Measurements from ENCODE around the gene STYXL1. TPM values are rescaled to one million over a fixed set of nuclear protein-coding genes. Genes with fewer than 3 reads are reported as not detected.

Gene STYXL1
- polyA plus RNA-seq, 3 donors, result 64.6 to 79.8 (median 67.2) TPM

GRCh38 chr7:75986147-75986781, 61.5 kb downstream of the STYXL1 start:
- intact Hi-C loops (cut with micrococcal nuclease), result no loop called here
- Histone ChIP-seq H3K4me2 (replicated peaks; ENCODE audit: extremely low read depth, low read length, poor library complexity, severe bottlenecking) (no peak overlapping the region), H3K27me3 (ENCODE audit: control insufficient read depth in 2 of 2, insufficient read depth in 2 of 2, low read length in 2 of 2) (no peaks in the 10 kb centered on the region), H3K79me2 (ENCODE audit: insufficient read depth, low read length) (no peaks in the 10 kb centered on the region), H3K9ac (ENCODE audit: insufficient read depth, low read length, poor library complexity, severe bottlenecking) (no peak overlapping the region), H3K27ac (ENCODE audit: low read depth in 1 of 2, low read length in 2 of 2) (no peak overlapping the region), H3K9me3 (replicated peaks in 1 of 2; ENCODE audit: control insufficient read depth in 1 of 2, insufficient read depth in 1 of 2, low read length in 2 of 2) (no peaks in the 10 kb centered on the region), H3K4me3 (replicated peaks in 1 of 3; ENCODE audit: low read depth in 2 of 3, low read length in 3 of 3) (no peak overlapping the region), H3K4me1 (ENCODE audit: control insufficient read depth in 1 of 2, insufficient read depth in 2 of 2, low read length in 2 of 2) (no peaks in the 10 kb centered on the region), H3K36me3 (replicated peaks in 1 of 2; ENCODE audit: control insufficient read depth in 1 of 2, insufficient read depth in 2 of 2, low read length in 2 of 2) (peaks cover 65 to 71% of the 10 kb centered on the region in 2 donors), H4K20me1 (ENCODE audit: insufficient read depth, low read length) (peaks cover 43% of the 10 kb centered on the region), H2AFZ (ENCODE audit: insufficient read depth, low read depth, low read length, poor library complexity, severe bottlenecking) (no peak overlapping the region)
- peaks cover 51 to 68% of the 10 kb centered on the region in 2 donors for H3K36me3 Mint-ChIP-seq
- H3K4me3 Mint-ChIP-seq, result no peak overlapping the region
- peaks cover 9% of the 10 kb centered on the region for H3K4me1 Mint-ChIP-seq
- no peaks in the 10 kb centered on the region for H3K27me3 Mint-ChIP-seq (ENCODE audit: low read depth in 3 of 3)
- whole genome bisulfite sequencing (ENCODE audit: insufficient coverage), result 95% methylated on average over 14 of the region's 20 CpGs
- no peak for TF ChIP-seq CTCF (IDR thresholded peaks at IDR 0.05)
- H3K27ac Mint-ChIP-seq, result no peak overlapping the region
- no peak for DNase-seq
- no peaks in the 10 kb centered on the region for H3K9me3 Mint-ChIP-seq

DNA sequence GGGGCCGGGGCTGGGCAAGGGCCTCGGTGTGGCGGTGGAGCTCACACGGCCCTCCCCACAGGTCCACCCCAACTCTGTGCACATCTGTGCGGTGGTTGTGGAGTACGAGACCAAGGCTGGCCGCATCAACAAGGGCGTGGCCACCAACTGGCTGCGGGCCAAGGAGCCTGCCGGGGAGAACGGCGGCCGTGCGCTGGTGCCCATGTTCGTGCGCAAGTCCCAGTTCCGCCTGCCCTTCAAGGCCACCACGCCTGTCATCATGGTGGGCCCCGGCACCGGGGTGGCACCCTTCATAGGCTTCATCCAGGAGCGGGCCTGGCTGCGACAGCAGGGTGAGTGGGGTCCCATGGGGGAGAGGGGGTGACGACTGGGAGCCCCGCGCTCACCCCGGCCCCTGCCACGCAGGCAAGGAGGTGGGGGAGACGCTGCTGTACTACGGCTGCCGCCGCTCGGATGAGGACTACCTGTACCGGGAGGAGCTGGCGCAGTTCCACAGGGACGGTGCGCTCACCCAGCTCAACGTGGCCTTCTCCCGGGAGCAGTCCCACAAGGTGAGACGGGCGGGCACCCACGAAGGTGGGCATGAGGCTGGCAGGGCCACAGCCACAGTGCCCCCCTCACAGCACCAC, 62.2 kb downstream of the STYXL1 start:
- Mint-ChIP-seq H3K9me3 (no peaks in the 10 kb centered on the region), H3K27me3 (ENCODE audit: low read depth in 3 of 3) (no peaks in the 10 kb centered on the region), H3K27ac (peak overlapping the region in 1 of 7 donors; percentile 25), H3K4me1 (peaks cover 5% of the 10 kb centered on the region), H3K4me3 (no peak overlapping the region), H3K36me3 (peaks cover 50 to 68% of the 10 kb centered on the region in 2 donors)
- 92% methylated on average over 34 of the region's 41 CpGs for WGBS (ENCODE audit: insufficient coverage)
- TF ChIP-seq CTCF (IDR thresholded peaks at IDR 0.05), result no peak
- H3K9me3 ChIP-seq (replicated peaks in 1 of 2; ENCODE audit: control insufficient read depth in 1 of 2, insufficient read depth in 1 of 2, low read length in 2 of 2), result no peaks in the 10 kb centered on the region
- no peaks in the 10 kb centered on the region for H3K79me2 ChIP-seq (ENCODE audit: insufficient read depth, low read length)
- peaks cover 43% of the 10 kb centered on the region for H4K20me1 ChIP-seq (ENCODE audit: insufficient read depth, low read length)
- H3K4me1 ChIP-seq (ENCODE audit: control insufficient read depth in 1 of 2, insufficient read depth in 2 of 2, low read length in 2 of 2), result no peaks in the 10 kb centered on the region
- H3K4me3 ChIP-seq (replicated peaks in 1 of 3; ENCODE audit: low read depth in 2 of 3, low read length in 3 of 3), result no peak overlapping the region
- H3K36me3 ChIP-seq (replicated peaks in 1 of 2; ENCODE audit: control insufficient read depth in 1 of 2, insufficient read depth in 2 of 2, low read length in 2 of 2), result peaks cover 71 to 77% of the 10 kb centered on the region in 2 donors
- H3K9ac ChIP-seq (ENCODE audit: insufficient read depth, low read length, poor library complexity, severe bottlenecking), result no peak overlapping the region
- H3K4me2 ChIP-seq (replicated peaks; ENCODE audit: extremely low read depth, low read length, poor library complexity, severe bottlenecking), result no peak overlapping the region
- no peak overlapping the region for H2AFZ ChIP-seq (ENCODE audit: insufficient read depth, low read depth, low read length, poor library complexity, severe bottlenecking)
- H3K27ac ChIP-seq (ENCODE audit: low read depth in 1 of 2, low read length in 2 of 2), result no peak overlapping the region
- DNase-seq, result no peak
- intact Hi-C loops (cut with micrococcal nuclease), result no loop called here
- H3K27me3 ChIP-seq (ENCODE audit: control insufficient read depth in 2 of 2, insufficient read depth in 2 of 2, low read length in 2 of 2), result no peaks in the 10 kb centered on the region
